HG03460 (cell line): ENCODE data around the gene PAX7.

ENCODE experiments used
- ATAC-seq: cut with Tn5 transposase; IDR thresholded peaks from one replicate; pipeline ENCODE4 v1.9.1; 2021; ENCODE audit not compliant: unreplicated experiment

Gene PAX7

DNA sequence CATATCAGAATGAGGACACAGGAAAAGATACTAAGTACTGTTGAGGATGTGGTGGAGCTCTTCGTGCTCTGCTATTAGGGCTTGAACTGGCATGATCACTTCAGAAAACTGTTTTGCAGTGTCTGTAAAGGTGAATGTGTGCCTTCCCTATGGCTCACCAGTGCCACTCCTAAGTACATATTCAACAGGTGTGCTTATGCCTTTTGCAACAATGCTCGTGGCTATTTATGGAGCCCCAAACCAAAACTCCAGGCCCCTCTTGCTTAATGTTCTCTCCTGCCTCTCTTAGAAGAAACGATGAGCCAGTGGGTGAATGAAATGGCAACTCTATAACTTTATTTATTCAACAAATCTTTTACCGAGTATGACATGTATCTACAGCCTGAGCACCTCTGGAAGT lies 158.6 kb downstream of the PAX7 start:
- ATAC-seq: no peak

DNA sequence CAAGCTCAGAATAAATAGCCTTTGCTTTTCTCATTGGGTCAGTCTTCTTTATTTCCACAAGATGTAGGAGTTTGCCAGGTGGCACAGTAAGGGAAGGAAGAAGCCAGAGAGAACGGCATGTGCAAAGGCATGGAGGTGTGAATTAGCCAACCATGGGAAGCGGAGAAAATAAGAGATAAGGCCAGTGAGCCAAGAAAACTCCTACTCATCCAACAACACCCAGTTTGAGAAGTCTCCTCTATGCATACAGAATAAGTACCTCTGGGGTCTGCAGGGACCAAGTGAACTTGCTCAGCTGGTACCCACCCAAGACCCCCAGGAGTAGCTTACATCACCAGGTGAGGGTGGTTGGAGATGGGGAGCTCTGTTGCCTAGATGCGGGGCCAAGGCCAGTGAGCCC lies 162.1 kb downstream of the PAX7 start:
- no peak for ATAC-seq

DNA sequence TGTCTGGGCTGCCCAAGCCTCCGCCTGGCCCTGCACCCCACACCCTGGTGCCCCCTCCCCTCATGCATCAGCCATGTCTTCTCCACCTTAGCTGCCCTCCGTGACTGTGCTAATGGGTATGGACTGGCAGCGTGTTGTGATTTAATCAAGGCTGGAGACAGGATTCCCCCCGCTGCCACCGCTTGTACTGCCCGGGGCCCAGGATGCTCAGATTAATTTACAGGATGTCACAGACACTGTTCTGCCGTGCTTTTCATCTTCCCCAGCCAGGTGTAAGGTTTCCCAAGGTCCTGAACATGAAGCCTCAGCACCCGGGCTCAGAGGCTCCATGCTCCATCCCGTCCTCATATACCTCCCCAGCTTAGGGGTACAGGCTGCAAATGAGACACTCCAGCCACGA lies 162.5 kb downstream of the PAX7 start:
- no peak for ATAC-seq

DNA sequence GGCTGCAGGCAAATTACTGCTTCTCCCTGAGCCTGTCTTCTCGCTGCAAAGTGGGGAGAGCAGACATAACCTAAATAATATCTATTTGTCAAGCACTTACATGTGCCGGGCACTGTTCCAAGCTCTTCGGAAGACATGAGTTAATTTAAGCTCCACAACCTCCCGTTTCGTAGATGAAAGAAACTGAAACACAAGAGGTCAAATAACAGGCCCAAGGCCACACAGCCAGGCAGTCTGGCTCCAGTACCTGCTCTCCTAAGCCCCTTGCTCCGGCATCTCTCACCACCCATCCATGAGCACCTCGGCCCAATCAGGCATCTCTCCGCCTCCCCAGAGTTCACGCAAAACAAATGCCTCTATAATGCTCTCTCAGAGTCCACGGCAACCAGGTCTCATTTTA lies 163.4 kb downstream of the PAX7 start:
- no peak for ATAC-seq

- ATAC-seq: no peak
These were observed 163.9 kb downstream of the PAX7 start for GRCh38 chr1:18794561-18794960.

DNA sequence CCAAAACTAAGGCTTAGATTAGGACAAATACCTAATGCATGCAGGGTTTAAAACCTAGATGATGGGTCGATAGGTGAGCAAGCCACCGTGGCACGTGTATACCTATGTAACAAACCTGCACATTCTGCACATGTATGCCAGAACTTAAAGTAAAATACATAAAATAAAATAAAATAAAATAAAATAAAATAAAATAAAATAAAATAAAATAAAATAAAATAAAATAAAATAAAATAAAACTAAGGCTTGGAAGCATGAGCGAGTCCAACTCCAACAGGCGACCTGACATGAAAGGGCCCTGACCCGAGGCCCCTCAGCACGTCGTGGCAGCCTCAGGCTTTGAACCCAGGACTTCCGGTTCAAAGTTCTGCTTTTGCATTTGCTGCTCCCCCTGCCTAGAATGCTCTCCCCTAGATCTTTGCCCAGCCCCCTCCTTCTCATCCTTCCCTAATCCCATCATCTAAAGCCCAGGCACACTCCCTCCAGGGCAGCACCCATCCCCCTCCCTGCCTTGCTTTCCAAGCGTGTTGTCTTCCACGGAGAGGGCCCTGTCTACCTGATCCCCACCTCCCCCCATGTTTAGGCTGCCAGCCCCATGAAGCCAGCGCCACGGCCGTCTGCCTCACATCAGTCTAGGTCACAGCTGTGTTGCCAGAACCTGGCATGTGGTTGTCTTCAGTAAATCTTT lies 164.5 kb downstream of the PAX7 start:
- no peak for ATAC-seq

- ATAC-seq: no peak
These were observed 166.3 kb downstream of the PAX7 start for GRCh38 chr1:18796950-18797349.
